Astrocyte (in vitro differentiated cells and primary cell): Measurements from ENCODE around the gene HAP1. TPM values are rescaled to one million over a fixed set of nuclear protein-coding genes. Genes with fewer than 3 reads are reported as not detected.

Experiments used
- DNase-seq: peaks from one replicate; pipeline ENCODE4 v3.0.0-alpha.2; 2010; ENCODE audit warnings: low read depth
- FAIRE-seq: peaks from 2 replicates; lab custom pipeline; 2011; peaks lifted over from hg19 to GRCh38; lab: Jason Lieb, UNC
- H2AFZ ChIP-seq: 2 replicates; pipeline ENCODE4 v1.6.0; 2012; ENCODE audit warnings: low read depth, low read length, inconsistent platforms
- H3K27ac ChIP-seq: 2 replicates; pipeline ENCODE4 v1.5.1; 2011; ENCODE audit warnings: low read depth, low read length, inconsistent platforms
- H3K27me3 ChIP-seq: 2 replicates; pipeline ENCODE4 v1.6.0; 2011; ENCODE audit warnings: low read length, inconsistent platforms; ENCODE audit not compliant: insufficient read depth
- H3K36me3 ChIP-seq: 2 replicates; pipeline ENCODE4 v1.5.1; 2011; ENCODE audit warnings: low read length, inconsistent platforms; ENCODE audit not compliant: insufficient read depth
- H3K4me1 ChIP-seq: 2 replicates; pipeline ENCODE4 v1.5.1; 2011; ENCODE audit warnings: low read length, inconsistent platforms; ENCODE audit not compliant: insufficient read depth
- H3K4me2 ChIP-seq: 2 replicates; pipeline ENCODE4 v1.6.0; 2012; ENCODE audit warnings: low read length, inconsistent platforms
- H3K4me3 ChIP-seq: 2 replicates; pipeline ENCODE4 v1.5.1; 2011; ENCODE audit warnings: low read depth, mild to moderate bottlenecking, low read length, inconsistent platforms; ENCODE audit not compliant: insufficient read depth
- H3K79me2 ChIP-seq: 2 replicates; pipeline ENCODE4 v1.6.0; 2012; ENCODE audit warnings: mild to moderate bottlenecking, low read length, inconsistent platforms; ENCODE audit not compliant: insufficient read depth
- H3K9ac ChIP-seq: 2 replicates; pipeline ENCODE4 v1.6.0; 2012; ENCODE audit warnings: mild to moderate bottlenecking, low read length, inconsistent platforms
- H3K9me3 ChIP-seq: 2 replicates; pipeline ENCODE4 v1.5.1; 2012; ENCODE audit warnings: low read depth, mild to moderate bottlenecking, low read length, inconsistent platforms; ENCODE audit not compliant: insufficient read depth
- H4K20me1 ChIP-seq: 2 replicates; pipeline ENCODE4 v1.6.0; 2012; ENCODE audit warnings: low read length, inconsistent platforms; ENCODE audit not compliant: insufficient read depth
- H3K27ac Mint-ChIP-seq: one replicate; pipeline ENCODE4 v1.8.0; 2021; ENCODE audit warnings: mild to moderate bottlenecking, mixed read lengths; ENCODE audit not compliant: unreplicated experiment
- H3K27me3 Mint-ChIP-seq: one replicate; pipeline ENCODE4 v1.8.0; 2021; ENCODE audit warnings: low read depth, mixed read lengths; ENCODE audit not compliant: unreplicated experiment
- H3K36me3 Mint-ChIP-seq: one replicate; pipeline ENCODE4 v1.8.0; 2021; ENCODE audit warnings: low read depth, mixed read lengths; ENCODE audit not compliant: unreplicated experiment
- H3K4me1 Mint-ChIP-seq: one replicate; pipeline ENCODE4 v1.8.0; 2021; ENCODE audit warnings: low read depth, mixed read lengths; ENCODE audit not compliant: unreplicated experiment
- H3K4me3 Mint-ChIP-seq: one replicate; pipeline ENCODE4 v1.8.0; 2021; ENCODE audit warnings: mild to moderate bottlenecking, moderate library complexity, mixed read lengths; ENCODE audit not compliant: unreplicated experiment
- H3K9me3 Mint-ChIP-seq: one replicate; pipeline ENCODE4 v1.8.0; 2021; ENCODE audit warnings: mild to moderate bottlenecking, mixed read lengths; ENCODE audit not compliant: unreplicated experiment
- CTCF ChIP-seq: IDR thresholded peaks from 2 replicates; pipeline ENCODE4 v1.5.1; 2011; ENCODE audit warnings: low read depth, mild to moderate bottlenecking, inconsistent platforms, low read length, moderate library complexity; ENCODE audit not compliant: insufficient read depth
- EZH2 ChIP-seq: IDR thresholded peaks from 2 replicates; pipeline ENCODE4 v1.6.1; 2012; ENCODE audit warnings: mild to moderate bottlenecking, low read length, inconsistent platforms; ENCODE audit not compliant: insufficient read depth
- total RNA-seq: library from RNA; stranded (reverse); gene quantifications from 2 replicates; pipeline ENCODE4 v1.2.1, GENCODE V29; 2021

The HAP1 gene
- total RNA-seq, 1 donor from 2014 or later = 0.52 TPM

GRCh38 chr17:41760878-41761277 lies 26.4 kb upstream of the HAP1 start:
- Mint-ChIP-seq H3K9me3 (no peaks in the 10 kb centered on the region), H3K4me1 (no peaks in the 10 kb centered on the region), H3K27me3 (no peaks in the 10 kb centered on the region), H3K4me3 (no peak overlapping the region), H3K27ac (peak overlapping the region; percentile 62), H3K36me3 (peaks cover 39% of the 10 kb centered on the region)
- no peaks in the 10 kb centered on the region for H3K79me2 ChIP-seq
- H3K9me3 ChIP-seq = no peaks in the 10 kb centered on the region
- no peak overlapping the region for H2AFZ ChIP-seq
- H3K36me3 ChIP-seq = peaks cover 16% of the 10 kb centered on the region
- H3K4me3 ChIP-seq = no peak overlapping the region
- TF ChIP-seq EZH2 (no peak), CTCF (no peak)
- H3K4me2 ChIP-seq = no peak overlapping the region
- H3K4me1 ChIP-seq = no peaks in the 10 kb centered on the region
- FAIRE-seq (no peak), DNase-seq (no peak)
- H3K27ac ChIP-seq = no peak overlapping the region
- H3K27me3 ChIP-seq = no peaks in the 10 kb centered on the region
- peaks cover 17% of the 10 kb centered on the region for H4K20me1 ChIP-seq
- no peak overlapping the region for H3K9ac ChIP-seq

GRCh38 chr17:41758601-41759000 lies 24.2 kb upstream of the HAP1 start:
- H3K4me3 Mint-ChIP-seq = no peak overlapping the region
- H3K9ac ChIP-seq = no peak overlapping the region
- no peak overlapping the region for H2AFZ ChIP-seq
- H3K27me3 Mint-ChIP-seq = no peaks in the 10 kb centered on the region
- FAIRE-seq (no peak), DNase-seq (no peak)
- H3K9me3 Mint-ChIP-seq = no peaks in the 10 kb centered on the region
- no peaks in the 10 kb centered on the region for H3K4me1 Mint-ChIP-seq
- H3K4me3 ChIP-seq = no peak overlapping the region
- TF ChIP-seq EZH2 (no peak), CTCF (no peak)
- peaks cover 13% of the 10 kb centered on the region for H3K36me3 ChIP-seq
- peaks cover 34% of the 10 kb centered on the region for H3K36me3 Mint-ChIP-seq
- H3K27ac Mint-ChIP-seq = peak overlapping the region; percentile 26
- no peaks in the 10 kb centered on the region for H3K27me3 ChIP-seq
- no peaks in the 10 kb centered on the region for H3K9me3 ChIP-seq
- H4K20me1 ChIP-seq = peaks cover 13% of the 10 kb centered on the region
- H3K27ac ChIP-seq = no peak overlapping the region
- no peaks in the 10 kb centered on the region for H3K79me2 ChIP-seq
- no peaks in the 10 kb centered on the region for H3K4me1 ChIP-seq
- no peak overlapping the region for H3K4me2 ChIP-seq

- Histone ChIP-seq H3K4me2 (no peak overlapping the region), H3K27me3 (no peaks in the 10 kb centered on the region), H3K9me3 (no peaks in the 10 kb centered on the region), H3K36me3 (peaks cover 12% of the 10 kb centered on the region), H3K4me3 (no peak overlapping the region), H3K9ac (no peak overlapping the region), H3K27ac (no peak overlapping the region), H3K79me2 (no peaks in the 10 kb centered on the region), H3K4me1 (no peaks in the 10 kb centered on the region), H4K20me1 (peaks cover 4% of the 10 kb centered on the region), H2AFZ (no peak overlapping the region)
- Mint-ChIP-seq H3K27me3 (no peaks in the 10 kb centered on the region), H3K4me3 (no peak overlapping the region), H3K4me1 (no peaks in the 10 kb centered on the region), H3K9me3 (no peaks in the 10 kb centered on the region), H3K36me3 (peaks cover 17% of the 10 kb centered on the region), H3K27ac (no peak overlapping the region)
- TF ChIP-seq CTCF = no peak
- TF ChIP-seq EZH2 = no peak
- no peak for FAIRE-seq
- no peak for DNase-seq
Measured at GRCh38 chr17:41754066-41754465, 19.6 kb upstream of the HAP1 start.
